HepG2 (cell line): Measurements from ENCODE around the gene FAM168A. TPM values are rescaled to one million over a fixed set of nuclear protein-coding genes. Genes with fewer than 3 reads are reported as not detected.
A peak's percentile ranks its signal among the peaks of the same experiment; 100 is the strongest.

Experiments used
- GABPA ChIP-seq, 2 experiments: IDR thresholded peaks; 2 replicates each; pipeline ENCODE4 v1.6.1; 2011 to 2016; ENCODE audit warnings: low read depth in 2 of 2, low read length in 1 of 2, missing biosample characterization in 1 of 2, missing genetic modification characterization in 1 of 2
- GATA4 ChIP-seq: sonication (generic); IDR thresholded peaks from 2 replicates; pipeline ENCODE4 v1.6.1; 2016; ENCODE audit warnings: antibody characterized with exemption, low read depth, borderline replicate concordance
- JUNB ChIP-seq: sonication (generic); formaldehyde crosslinking; IDR thresholded peaks from 2 replicates; pipeline ENCODE4 v1.8.0; 2022; ENCODE audit warnings: missing genetic modification reagents, mild to moderate bottlenecking, borderline replicate concordance
- LCORL ChIP-seq, 2 experiments: fragments of 450-650 bp in 1 of 2; sonication (generic) in 1 of 2; formaldehyde crosslinking in 1 of 2; IDR thresholded peaks; 2 replicates each; pipeline versions ENCODE4 v1.5.0 to v1.6.1; 2017 to 2020; ENCODE audit warnings: antibody characterized with exemption in 1 of 2, missing genetic modification reagents in 1 of 2
- NCOA1 ChIP-seq: sonication (generic); formaldehyde crosslinking; IDR thresholded peaks from 2 replicates; pipeline ENCODE4 v1.9.0; 2021; ENCODE audit warnings: missing genetic modification reagents
- TOPORS ChIP-seq: sonication (generic); formaldehyde crosslinking; IDR thresholded peaks from 2 replicates; pipeline ENCODE4 v1.8.0; 2023; ENCODE audit warnings: mild to moderate bottlenecking, missing genetic modification reagents
- ZKSCAN5 ChIP-seq: sonication (generic); formaldehyde crosslinking; IDR thresholded peaks from 2 replicates; pipeline ENCODE4 v1.5.1; 2020; ENCODE audit warnings: mild to moderate bottlenecking, missing genetic modification reagents
- ZNF343 ChIP-seq: sonication (generic); formaldehyde crosslinking; IDR thresholded peaks from 2 replicates; pipeline ENCODE4 v1.4.0; 2020; ENCODE audit warnings: mild to moderate bottlenecking, missing genetic modification reagents
- ZNF431 ChIP-seq: sonication (generic); formaldehyde crosslinking; IDR thresholded peaks from 2 replicates; pipeline ENCODE4 v1.9.0; 2022; ENCODE audit warnings: missing genetic modification reagents, low read depth, mild to moderate bottlenecking, borderline replicate concordance
- ZNF546 ChIP-seq: sonication (generic); formaldehyde crosslinking; conservative IDR thresholded peaks from 2 replicates; pipeline ENCODE4 v1.8.1; 2023; ENCODE audit warnings: mild to moderate bottlenecking, missing genetic modification reagents
- ZNF570 ChIP-seq: sonication (generic); formaldehyde crosslinking; IDR thresholded peaks from 2 replicates; pipeline ENCODE4 v1.4.0; 2020; ENCODE audit warnings: mild to moderate bottlenecking, missing genetic modification reagents, borderline replicate concordance
- ZNF652 ChIP-seq: IDR thresholded peaks from 2 replicates; pipeline ENCODE4 v1.6.1; 2016; ENCODE audit warnings: low read depth, borderline replicate concordance
- ZZZ3 ChIP-seq: sonication (generic); formaldehyde crosslinking; IDR thresholded peaks from 2 replicates; pipeline ENCODE4 v1.4.0; 2020; ENCODE audit warnings: missing genetic modification reagents, mild to moderate bottlenecking, borderline replicate concordance
- polyA plus RNA-seq, 8 experiments: library from polyadenylated mRNA; depleted of rRNA in 3 of 8; stranded (reverse) in 7 of 8; unstranded in 1 of 8; fragments of >200 nt; fragmentation: Illumina TruSeq in 4 of 8; extraction: Trizol in 4 of 8; gene quantifications; 2 replicates each; pipeline versions ENCODE4 v1.2.1 to v1.2.3, GENCODE V29; 2011 to 2016; ENCODE audit warnings: low read depth in 4 of 8, missing spikeins in 1 of 8, mixed read lengths in 1 of 8; ENCODE audit not compliant: insufficient read depth in 1 of 8
- total RNA-seq, 5 experiments: library from RNA; depleted of rRNA; stranded (reverse); fragments of >200 nt; fragmentation: Illumina TruSeq; extraction: Trizol; gene quantifications; 2 replicates each; pipeline ENCODE4 v1.2.3, GENCODE V29; 2016; ENCODE audit warnings: low read depth in 1 of 5
- TF ChIP-seq, protein P1 (sequence below): sonication (generic); formaldehyde crosslinking; IDR thresholded peaks from 2 replicates; pipeline ENCODE4 v1.8.1; 2022; ENCODE audit warnings: low read depth, mild to moderate bottlenecking, missing genetic modification reagents
- TF ChIP-seq, protein P2 (sequence below): sonication (generic); formaldehyde crosslinking; IDR thresholded peaks from 2 replicates; pipeline ENCODE4 v1.9.0; 2022; ENCODE audit warnings: missing genetic modification reagents, mild to moderate bottlenecking, borderline replicate concordance
- TF ChIP-seq, protein P3 (sequence below): IDR thresholded peaks from 2 replicates; pipeline ENCODE4 v1.6.1; 2016; ENCODE audit warnings: low read depth, control low read depth
- TF ChIP-seq, protein P4 (sequence below): sonication (generic); formaldehyde crosslinking; IDR thresholded peaks from 2 replicates; pipeline ENCODE4 v1.5.1; 2020; ENCODE audit warnings: mild to moderate bottlenecking, missing genetic modification reagents

The FAM168A gene
- total and polyA plus RNA-seq, 2 of the 13 experiments (the other 11 are each of a cell fraction or from before 2014, with no cell fraction given) = 13.9 to 15.8 TPM

DNA sequence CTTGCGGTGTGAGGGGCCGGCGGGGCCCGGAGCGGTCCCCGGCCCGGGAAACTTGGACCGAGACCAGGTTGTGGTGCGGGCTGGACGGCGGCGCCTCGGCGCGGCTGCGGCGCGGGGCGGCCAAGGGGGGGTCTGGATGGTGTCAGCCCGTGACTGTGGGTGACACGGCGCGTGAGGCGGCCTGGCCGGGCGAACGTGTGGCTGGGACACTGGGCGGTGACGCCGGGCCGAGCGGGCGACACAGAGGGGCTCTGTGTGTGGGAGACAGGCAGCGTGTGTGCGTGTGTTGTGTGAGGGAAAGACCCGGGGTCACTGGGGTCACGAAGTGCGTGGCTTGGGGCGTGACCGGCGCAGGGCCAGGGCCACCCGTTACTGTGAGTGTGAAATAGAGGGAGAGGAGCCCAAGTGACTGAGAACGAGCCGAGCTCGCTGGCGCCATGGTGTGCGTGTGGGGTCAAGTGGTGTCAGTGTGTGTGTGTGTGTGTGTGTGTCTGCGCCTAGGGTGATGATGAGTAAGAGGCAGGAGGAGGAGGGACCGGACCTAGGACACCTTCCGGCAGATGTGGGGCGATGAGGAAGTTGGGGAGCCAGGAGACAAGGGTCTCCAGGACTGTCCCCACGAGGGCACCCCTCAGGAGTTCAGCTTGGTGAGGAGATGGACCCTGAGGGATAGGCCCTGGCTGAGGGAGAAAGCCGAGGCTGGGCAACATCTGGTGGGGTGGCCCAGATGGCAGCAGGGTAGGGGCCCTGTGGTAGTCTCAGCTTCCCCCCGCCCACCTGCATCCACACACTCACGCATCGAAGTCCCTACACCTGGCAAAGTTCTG is 220.9 kb downstream of the FAM168A start (continued):
- TF ChIP-seq NCOA1 (CRISPR knock-in tag) (no peak), ZNF546 (CRISPR knock-in tag) (0 out of 2 replicates have a peak, but pooled peaks have one; percentile 27), ZNF431 (CRISPR knock-in tag) (no peak), GATA4 (no peak), TOPORS (CRISPR knock-in tag) (0 out of 2 replicates have a peak, but pooled peaks have one; percentile 9), ZNF570 (CRISPR knock-in tag) (no peak), LCORL (IDR thresholded peaks at IDR 0.05) (0 out of 2 replicates have a peak, but pooled peaks have one; percentile 7), LCORL (CRISPR knock-in tag; IDR thresholded peaks at IDR 0.05) (no peak), GABPA (IDR thresholded peaks at IDR 0.05; ENCODE audit: low read depth, low read length) (peak; percentile 45), GABPA (CRISPR knock-in tag; IDR thresholded peaks at IDR 0.05; ENCODE audit: low read depth) (peak; percentile 59), ZNF343 (CRISPR knock-in tag) (no peak), ZNF652 (no peak), ZKSCAN5 (CRISPR knock-in tag) (no peak), JUNB (CRISPR knock-in tag) (peak; percentile 17; the same call in 1 of the 2 replicates), ZZZ3 (CRISPR knock-in tag) (no peak)
- TF ChIP-seq, protein P1, sequence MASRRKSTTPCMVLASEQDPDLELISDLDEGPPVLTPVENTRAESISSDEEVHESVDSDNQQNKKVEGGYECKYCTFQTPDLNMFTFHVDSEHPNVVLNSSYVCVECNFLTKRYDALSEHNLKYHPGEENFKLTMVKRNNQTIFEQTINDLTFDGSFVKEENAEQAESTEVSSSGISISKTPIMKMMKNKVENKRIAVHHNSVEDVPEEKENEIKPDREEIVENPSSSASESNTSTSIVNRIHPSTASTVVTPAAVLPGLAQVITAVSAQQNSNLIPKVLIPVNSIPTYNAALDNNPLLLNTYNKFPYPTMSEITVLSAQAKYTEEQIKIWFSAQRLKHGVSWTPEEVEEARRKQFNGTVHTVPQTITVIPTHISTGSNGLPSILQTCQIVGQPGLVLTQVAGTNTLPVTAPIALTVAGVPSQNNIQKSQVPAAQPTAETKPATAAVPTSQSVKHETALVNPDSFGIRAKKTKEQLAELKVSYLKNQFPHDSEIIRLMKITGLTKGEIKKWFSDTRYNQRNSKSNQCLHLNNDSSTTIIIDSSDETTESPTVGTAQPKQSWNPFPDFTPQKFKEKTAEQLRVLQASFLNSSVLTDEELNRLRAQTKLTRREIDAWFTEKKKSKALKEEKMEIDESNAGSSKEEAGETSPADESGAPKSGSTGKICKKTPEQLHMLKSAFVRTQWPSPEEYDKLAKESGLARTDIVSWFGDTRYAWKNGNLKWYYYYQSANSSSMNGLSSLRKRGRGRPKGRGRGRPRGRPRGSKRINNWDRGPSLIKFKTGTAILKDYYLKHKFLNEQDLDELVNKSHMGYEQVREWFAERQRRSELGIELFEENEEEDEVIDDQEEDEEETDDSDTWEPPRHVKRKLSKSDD = peak; percentile 67; the same call in 1 of the 2 replicates
- TF ChIP-seq, protein P2, sequence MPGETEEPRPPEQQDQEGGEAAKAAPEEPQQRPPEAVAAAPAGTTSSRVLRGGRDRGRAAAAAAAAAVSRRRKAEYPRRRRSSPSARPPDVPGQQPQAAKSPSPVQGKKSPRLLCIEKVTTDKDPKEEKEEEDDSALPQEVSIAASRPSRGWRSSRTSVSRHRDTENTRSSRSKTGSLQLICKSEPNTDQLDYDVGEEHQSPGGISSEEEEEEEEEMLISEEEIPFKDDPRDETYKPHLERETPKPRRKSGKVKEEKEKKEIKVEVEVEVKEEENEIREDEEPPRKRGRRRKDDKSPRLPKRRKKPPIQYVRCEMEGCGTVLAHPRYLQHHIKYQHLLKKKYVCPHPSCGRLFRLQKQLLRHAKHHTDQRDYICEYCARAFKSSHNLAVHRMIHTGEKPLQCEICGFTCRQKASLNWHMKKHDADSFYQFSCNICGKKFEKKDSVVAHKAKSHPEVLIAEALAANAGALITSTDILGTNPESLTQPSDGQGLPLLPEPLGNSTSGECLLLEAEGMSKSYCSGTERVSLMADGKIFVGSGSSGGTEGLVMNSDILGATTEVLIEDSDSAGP = peak; percentile 36; the same call in 1 of the 2 replicates
- TF ChIP-seq, protein P3, sequence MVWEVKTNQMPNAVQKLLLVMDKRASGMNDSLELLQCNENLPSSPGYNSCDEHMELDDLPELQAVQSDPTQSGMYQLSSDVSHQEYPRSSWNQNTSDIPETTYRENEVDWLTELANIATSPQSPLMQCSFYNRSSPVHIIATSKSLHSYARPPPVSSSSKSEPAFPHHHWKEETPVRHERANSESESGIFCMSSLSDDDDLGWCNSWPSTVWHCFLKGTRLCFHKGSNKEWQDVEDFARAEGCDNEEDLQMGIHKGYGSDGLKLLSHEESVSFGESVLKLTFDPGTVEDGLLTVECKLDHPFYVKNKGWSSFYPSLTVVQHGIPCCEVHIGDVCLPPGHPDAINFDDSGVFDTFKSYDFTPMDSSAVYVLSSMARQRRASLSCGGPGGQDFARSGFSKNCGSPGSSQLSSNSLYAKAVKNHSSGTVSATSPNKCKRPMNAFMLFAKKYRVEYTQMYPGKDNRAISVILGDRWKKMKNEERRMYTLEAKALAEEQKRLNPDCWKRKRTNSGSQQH (CRISPR knock-in tag) = no peak
- TF ChIP-seq, protein P4, sequence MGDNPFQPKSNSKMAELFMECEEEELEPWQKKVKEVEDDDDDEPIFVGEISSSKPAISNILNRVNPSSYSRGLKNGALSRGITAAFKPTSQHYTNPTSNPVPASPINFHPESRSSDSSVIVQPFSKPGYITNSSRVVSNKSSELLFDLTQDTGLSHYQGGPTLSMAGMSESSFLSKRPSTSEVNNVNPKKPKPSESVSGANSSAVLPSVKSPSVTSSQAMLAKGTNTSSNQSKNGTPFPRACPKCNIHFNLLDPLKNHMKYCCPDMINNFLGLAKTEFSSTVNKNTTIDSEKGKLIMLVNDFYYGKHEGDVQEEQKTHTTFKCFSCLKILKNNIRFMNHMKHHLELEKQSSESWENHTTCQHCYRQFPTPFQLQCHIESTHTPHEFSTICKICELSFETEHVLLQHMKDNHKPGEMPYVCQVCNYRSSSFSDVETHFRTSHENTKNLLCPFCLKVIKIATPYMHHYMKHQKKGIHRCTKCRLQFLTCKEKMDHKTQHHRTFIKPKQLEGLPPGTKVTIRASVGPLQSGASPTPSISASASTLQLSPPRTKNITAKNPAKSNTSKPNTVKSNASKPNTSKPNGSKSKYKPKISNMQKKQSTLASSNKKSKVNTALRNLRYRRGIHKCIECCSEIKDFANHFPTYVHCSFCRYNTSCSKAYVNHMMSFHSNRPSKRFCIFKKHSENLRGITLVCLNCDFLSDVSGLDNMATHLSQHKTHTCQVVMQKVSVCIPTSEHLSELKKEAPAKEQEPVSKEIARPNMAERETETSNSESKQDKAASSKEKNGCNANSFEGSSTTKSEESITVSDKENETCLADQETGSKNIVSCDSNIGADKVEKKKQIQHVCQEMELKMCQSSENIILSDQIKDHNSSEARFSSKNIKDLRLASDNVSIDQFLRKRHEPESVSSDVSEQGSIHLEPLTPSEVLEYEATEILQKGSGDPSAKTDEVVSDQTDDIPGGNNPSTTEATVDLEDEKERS = no peak
